A549 (cell line): ENCODE data around the gene RPTOR. TPM values are rescaled to one million over a fixed set of nuclear protein-coding genes. Genes with fewer than 3 reads are reported as not detected.

Source experiments
- ATAC-seq, 2 experiments: fragments of 200-7000 bp in 1 of 2; fragments of >200 bp in 1 of 2; cut with Nextera tagmentation in 1 of 2; cut with Tn5 transposase in 1 of 2; 3 replicates each; pipeline versions ENCODE4 v1.8.0 to v1.9.1; 2018 to 2020; ENCODE audit warnings: mild to moderate bottlenecking in 1 of 2, moderate library complexity in 1 of 2
- CTCF ChIA-PET: fragments of 300-600 bp; sonication (Branson Sonifier 250); formaldehyde crosslinking; extraction: SDS; loops from one replicate; lab custom pipeline; 2021; ENCODE audit warnings: antibody characterized with exemption, inconsistent platforms; lab: Yijun Ruan, JAX
- POLR2A ChIA-PET: fragments of 350-600 bp; formaldehyde crosslinking; extraction: SDS; loops from one replicate; lab custom pipeline; 2021; ENCODE audit warnings: antibody characterized with exemption, inconsistent platforms; lab: Yijun Ruan, JAX
- DNase-seq, 2 experiments: peaks; one replicate each; pipeline versions ENCODE4 v3.0.0 to v3.0.0-alpha.2; 2011 to 2016; ENCODE audit warnings: low read depth in 1 of 2, low spot score in 1 of 2
- FAIRE-seq: peaks from 2 replicates; lab custom pipeline; 2011; peaks lifted over from hg19 to GRCh38; lab: Jason Lieb, UNC
- H3K27ac ChIP-seq, 2 experiments: fragments of >200 bp; sonication (Bioruptor Twin); formaldehyde crosslinking; 3 replicates each; pipeline ENCODE4 v1.5.1; 2016 to 2017
- H3K4me1 ChIP-seq: fragments of >200 bp; sonication (Bioruptor Twin); formaldehyde crosslinking; 3 replicates; pipeline ENCODE4 v1.6.1; 2016
- H3K4me2 ChIP-seq: fragments of >200 bp; sonication (Bioruptor Twin); formaldehyde crosslinking; 3 replicates; pipeline ENCODE4 v1.6.1; 2016
- H3K4me3 ChIP-seq: fragments of >200 bp; sonication (Bioruptor Twin); formaldehyde crosslinking; 3 replicates; pipeline ENCODE4 v1.5.1; 2016
- H3K9me3 ChIP-seq: fragments of >200 bp; sonication (Bioruptor Twin); formaldehyde crosslinking; 3 replicates; pipeline ENCODE4 v1.6.1; 2016
- BHLHE40 ChIP-seq: IDR thresholded peaks from 2 replicates; pipeline ENCODE4 v1.6.1; 2012; ENCODE audit warnings: low read depth, low read length, inconsistent platforms
- CEBPB ChIP-seq, 2 experiments: fragments of >200 bp in 1 of 2; sonication (Bioruptor Twin) in 1 of 2; formaldehyde crosslinking in 1 of 2; IDR thresholded peaks; 2 replicates each; pipeline ENCODE4 v1.6.1; 2012 to 2016
- EP300 ChIP-seq, 2 experiments: fragments of >200 bp; sonication (Bioruptor Twin); formaldehyde crosslinking; IDR thresholded peaks; 2 replicates in 1 of 2; 3 replicates in 1 of 2; pipeline ENCODE4 v1.6.1; 2016 to 2017
- ESRRA ChIP-seq: fragments of 150-350 bp; IDR thresholded peaks from 2 replicates; pipeline ENCODE4 v1.6.1; 2014; ENCODE audit warnings: mild to moderate bottlenecking, low read length, borderline replicate concordance
- FOSL2 ChIP-seq, 2 experiments: fragments of 450-650 bp in 1 of 2; fragments of >200 bp in 1 of 2; sonication (Bioruptor Twin) in 1 of 2; formaldehyde crosslinking; IDR thresholded peaks; 2 replicates each; pipeline versions ENCODE4 v1.5.0 to v1.6.1; 2016 to 2020; ENCODE audit warnings: mild to moderate bottlenecking in 1 of 2, moderate library complexity in 1 of 2
- JUN ChIP-seq, 2 experiments: fragments of >200 bp; sonication (Bioruptor Twin); formaldehyde crosslinking; IDR thresholded peaks; 2 replicates in 1 of 2; 3 replicates in 1 of 2; pipeline ENCODE4 v1.6.1; 2016 to 2017
- JUNB ChIP-seq: fragments of >200 bp; sonication (Bioruptor Twin); formaldehyde crosslinking; IDR thresholded peaks from 2 replicates; pipeline ENCODE4 v1.6.1; 2016
- KDM5A ChIP-seq: fragments of 200-600 bp; sonication (generic); IDR thresholded peaks from 2 replicates; pipeline ENCODE4 v1.6.1; 2016; ENCODE audit warnings: antibody characterized with exemption, mild to moderate bottlenecking
- MAFK ChIP-seq: fragments of 450-650 bp; IDR thresholded peaks from 2 replicates; pipeline ENCODE4 v1.6.1; 2014; ENCODE audit not compliant: partially characterized antibody
- NPAS2 ChIP-seq: fragments of 250-450 bp; sonication (Bioruptor Pico); IDR thresholded peaks from 2 replicates; pipeline ENCODE4 v1.8.0; 2022; ENCODE audit warnings: mild to moderate bottlenecking, moderate library complexity, borderline replicate concordance
- NR3C1 ChIP-seq: fragments of >200 bp; sonication (Bioruptor Twin); formaldehyde crosslinking; IDR thresholded peaks from 3 replicates; pipeline ENCODE4 v1.6.1; 2017
- PHF8 ChIP-seq: fragments of 200-600 bp; sonication (generic); IDR thresholded peaks from 2 replicates; pipeline ENCODE4 v1.6.1; 2016; ENCODE audit warnings: low read depth, mild to moderate bottlenecking, antibody characterized with exemption, moderate library complexity, borderline replicate concordance
- POLR2A ChIP-seq: IDR thresholded peaks from 2 replicates; pipeline ENCODE4 v1.6.1; 2012; ENCODE audit warnings: mild to moderate bottlenecking, low read length
- POLR2AphosphoS2 ChIP-seq: conservative IDR thresholded peaks from 2 replicates; pipeline ENCODE4 v1.6.1; 2012; ENCODE audit warnings: low read length, improper control_type of control experiment, inconsistent platforms
- RNF2 ChIP-seq: fragments of 200-600 bp; sonication (generic); IDR thresholded peaks from 2 replicates; pipeline ENCODE4 v1.6.1; 2016; ENCODE audit warnings: low read depth, mild to moderate bottlenecking, antibody characterized with exemption, moderate library complexity, borderline replicate concordance
- TFCP2L1 ChIP-seq: fragments of 250-450 bp; sonication (Bioruptor Pico); IDR thresholded peaks from 2 replicates; pipeline ENCODE4 v1.5.0; 2021; ENCODE audit warnings: mild to moderate bottlenecking
- WGBS: methylation state at CpG from one replicate; pipeline ENCODE4 v1.1.6; 2017; ENCODE audit errors: missing lambda C conversion rate; 5-methylcytosine and 5-hydroxymethylcytosine counted together
- polyA plus RNA-seq, 4 experiments: library from polyadenylated mRNA; depleted of rRNA in 3 of 4; stranded (reverse); fragments of >200 nt; fragmentation: RNase III in 1 of 4; extraction: RNeasy Plus Mini Kit Qiagen cat#74134 plus additional on column Dnase treatment in 1 of 4; gene quantifications; 2 replicates in 3 of 4; 3 replicates in 1 of 4; pipeline ENCODE4 v1.2.3, GENCODE V29; 2011 to 2017
- TF ChIP-seq, protein P1 (sequence below): IDR thresholded peaks from 2 replicates; pipeline ENCODE4 v1.6.1; 2012; ENCODE audit warnings: low read depth, borderline replicate concordance
- TF ChIP-seq, protein P2 (sequence below): IDR thresholded peaks from 2 replicates; pipeline ENCODE4 v1.6.1; 2012
- TF ChIP-seq, protein P3 (sequence below): fragments of >200 bp; sonication (Bioruptor Twin); formaldehyde crosslinking; IDR thresholded peaks from 3 replicates; pipeline ENCODE4 v1.5.1; 2016
- TF ChIP-seq, protein P4 (sequence below): fragments of >200 bp; sonication (Bioruptor Twin); formaldehyde crosslinking; IDR thresholded peaks from 2 replicates; pipeline ENCODE4 v1.6.1; 2016

Gene RPTOR
- polyA plus RNA-seq, 2 of the 4 experiments (the other 2 are of a cell fraction): 10.8 to 27.1 TPM

DNA sequence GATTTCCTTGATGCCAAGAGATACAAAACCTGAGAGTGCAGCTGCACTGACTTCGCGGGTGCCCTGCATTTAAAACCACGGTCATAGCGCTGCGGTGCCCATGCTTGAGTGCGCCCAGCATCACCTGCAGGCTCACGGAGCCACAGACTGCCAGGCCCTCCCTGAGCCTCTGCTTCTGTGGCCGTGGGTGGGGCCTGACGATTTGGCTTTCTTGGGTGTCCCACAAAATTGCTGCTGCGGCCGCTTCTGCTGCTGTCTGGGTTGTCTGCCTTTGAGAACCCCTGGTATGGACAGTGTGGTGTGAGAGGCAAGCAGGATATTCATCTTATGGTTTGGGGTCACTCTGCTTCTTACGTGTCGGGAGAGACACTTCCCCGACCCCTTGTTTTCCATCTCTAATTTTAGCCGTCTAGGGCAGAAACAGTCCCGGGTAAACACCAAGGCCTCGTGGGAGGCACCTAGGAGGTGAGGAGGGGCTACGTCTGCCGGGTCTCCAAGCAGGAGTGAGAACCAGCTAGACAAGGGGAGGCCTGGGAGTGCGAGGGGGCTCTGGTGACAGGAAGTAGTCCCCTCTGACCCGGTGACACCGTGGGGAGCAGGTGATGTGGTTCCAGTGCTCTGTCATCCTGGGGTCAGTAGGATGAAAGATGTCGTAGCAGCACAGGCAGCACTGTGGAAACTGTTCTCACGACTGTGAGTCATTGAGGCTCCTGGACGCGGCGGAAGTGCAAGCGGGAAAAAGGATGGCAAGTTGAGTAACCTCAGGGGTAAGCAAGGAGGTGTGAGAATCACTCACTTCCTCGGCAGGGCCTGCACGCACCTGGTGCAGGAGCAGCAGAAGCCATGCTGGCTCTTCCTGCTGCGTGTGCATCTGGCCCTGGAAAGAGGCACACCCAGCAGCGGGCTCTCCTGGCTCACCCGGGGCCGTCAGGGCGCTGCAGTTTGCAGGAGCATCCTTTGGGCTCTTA, 176.3 kb downstream of the RPTOR start:
- Histone ChIP-seq H3K27ac (peak overlapping the region; percentile 32 to 76), H3K4me2 (peak overlapping the region; percentile 63), H3K9me3 (0 out of 3 replicates have a peak, but pooled peaks cover 6% of the 10 kb centered on the region), H3K4me3 (no peak overlapping the region), H3K4me1 (peaks cover 40% of the 10 kb centered on the region)
- TF ChIP-seq JUNB (peak; percentile 16; the same call in 1 of the 2 replicates), TFCP2L1 (no peak), KDM5A (no peak), FOSL2 (IDR thresholded peaks at IDR 0.05) (no peak), FOSL2 (CRISPR knock-in tag; IDR thresholded peaks at IDR 0.05) (peak; percentile 73), CEBPB (IDR thresholded peaks at IDR 0.05) (peak; percentile 51 to 57; a peak in 2 of 4 replicates), POLR2A (no peak), PHF8 (no peak), JUN (IDR thresholded peaks at IDR 0.05) (no peak; a peak in 1 of 5 replicates), EP300 (IDR thresholded peaks at IDR 0.05) (peak in 1 of 2 experiments; percentile 16; a peak in 1 of 5 replicates), RNF2 (no peak), MAFK (no peak), NR3C1 (no peak)
- TF ChIP-seq, protein P1, sequence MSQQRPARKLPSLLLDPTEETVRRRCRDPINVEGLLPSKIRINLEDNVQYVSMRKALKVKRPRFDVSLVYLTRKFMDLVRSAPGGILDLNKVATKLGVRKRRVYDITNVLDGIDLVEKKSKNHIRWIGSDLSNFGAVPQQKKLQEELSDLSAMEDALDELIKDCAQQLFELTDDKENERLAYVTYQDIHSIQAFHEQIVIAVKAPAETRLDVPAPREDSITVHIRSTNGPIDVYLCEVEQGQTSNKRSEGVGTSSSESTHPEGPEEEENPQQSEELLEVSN: peak; percentile 43; the same call in 1 of the 2 replicates
- TF ChIP-seq, protein P2, sequence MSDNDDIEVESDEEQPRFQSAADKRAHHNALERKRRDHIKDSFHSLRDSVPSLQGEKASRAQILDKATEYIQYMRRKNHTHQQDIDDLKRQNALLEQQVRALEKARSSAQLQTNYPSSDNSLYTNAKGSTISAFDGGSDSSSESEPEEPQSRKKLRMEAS: peak; percentile 71
- ATAC-seq (peak; percentile 84 to 89), DNase-seq (peak; percentile 74 to 78), FAIRE-seq (peak; percentile 39)
- CTCF ChIA-PET: interaction anchor here (0.9 to 1.3 kb wide), 5 partner anchors 13 to 266 kb away, joined by 3 to 4 read pairs (median 3); no protein-coding TSS in a partner anchor
- POLR2A ChIA-PET: no interaction called here
- 67% methylated on average over 35 of the region's 35 CpGs for whole genome bisulfite sequencing

DNA sequence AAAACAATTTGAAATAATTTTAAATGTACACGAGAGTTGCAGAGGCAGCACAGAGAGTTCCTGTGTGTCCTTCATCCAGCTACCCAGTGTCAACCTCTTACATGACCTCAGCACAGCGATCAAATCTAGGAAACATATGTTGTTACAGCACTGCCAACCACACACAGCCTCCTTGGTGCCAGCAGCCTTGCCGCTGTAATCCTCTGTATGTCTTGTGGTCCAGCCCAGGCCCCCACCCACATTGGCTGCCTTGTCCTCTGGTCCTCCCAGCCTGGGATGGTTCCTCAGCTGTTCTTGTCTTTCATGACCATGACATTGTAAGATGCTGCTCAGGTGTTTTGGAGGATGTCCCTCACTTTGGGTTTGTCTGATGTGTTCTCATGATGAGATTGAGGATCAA, 178.0 kb downstream of the RPTOR start:
- WGBS: 98% methylated on average over 3 of the region's 3 CpGs
- Histone ChIP-seq H3K4me3 (no peak overlapping the region), H3K9me3 (0 out of 3 replicates have a peak, but pooled peaks cover 6% of the 10 kb centered on the region)
- TF ChIP-seq, protein P3, sequence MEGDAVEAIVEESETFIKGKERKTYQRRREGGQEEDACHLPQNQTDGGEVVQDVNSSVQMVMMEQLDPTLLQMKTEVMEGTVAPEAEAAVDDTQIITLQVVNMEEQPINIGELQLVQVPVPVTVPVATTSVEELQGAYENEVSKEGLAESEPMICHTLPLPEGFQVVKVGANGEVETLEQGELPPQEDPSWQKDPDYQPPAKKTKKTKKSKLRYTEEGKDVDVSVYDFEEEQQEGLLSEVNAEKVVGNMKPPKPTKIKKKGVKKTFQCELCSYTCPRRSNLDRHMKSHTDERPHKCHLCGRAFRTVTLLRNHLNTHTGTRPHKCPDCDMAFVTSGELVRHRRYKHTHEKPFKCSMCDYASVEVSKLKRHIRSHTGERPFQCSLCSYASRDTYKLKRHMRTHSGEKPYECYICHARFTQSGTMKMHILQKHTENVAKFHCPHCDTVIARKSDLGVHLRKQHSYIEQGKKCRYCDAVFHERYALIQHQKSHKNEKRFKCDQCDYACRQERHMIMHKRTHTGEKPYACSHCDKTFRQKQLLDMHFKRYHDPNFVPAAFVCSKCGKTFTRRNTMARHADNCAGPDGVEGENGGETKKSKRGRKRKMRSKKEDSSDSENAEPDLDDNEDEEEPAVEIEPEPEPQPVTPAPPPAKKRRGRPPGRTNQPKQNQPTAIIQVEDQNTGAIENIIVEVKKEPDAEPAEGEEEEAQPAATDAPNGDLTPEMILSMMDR: no peak
- no peak for TF ChIP-seq NPAS2 (CRISPR knock-in tag)
- no peak for TF ChIP-seq CEBPB (IDR thresholded peaks at IDR 0.05)
- TF ChIP-seq BHLHE40: no peak
- TF ChIP-seq, protein P4, sequence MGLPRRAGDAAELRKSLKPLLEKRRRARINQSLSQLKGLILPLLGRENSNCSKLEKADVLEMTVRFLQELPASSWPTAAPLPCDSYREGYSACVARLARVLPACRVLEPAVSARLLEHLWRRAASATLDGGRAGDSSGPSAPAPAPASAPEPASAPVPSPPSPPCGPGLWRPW: no peak
- no peak for TF ChIP-seq ESRRA
- no peak for TF ChIP-seq RNF2
- TF ChIP-seq POLR2AphosphoS2: no peak
- TF ChIP-seq POLR2A: no peak
- TF ChIP-seq, all 56 proteins: peak for 0
- H3K27ac ChIP-seq: no peak overlapping the region
- ATAC-seq: no peak
- no peak for DNase-seq
- ChIA-PET CTCF (interaction anchor here (0.6 to 1.3 kb wide), 4 partner anchors 8 to 259 kb away, joined by 3 to 4 read pairs (median 3); no protein-coding TSS in a partner anchor), POLR2A (no interaction called here)
- no peak for FAIRE-seq
- no peak overlapping the region for H3K4me2 ChIP-seq
- peaks cover 40% of the 10 kb centered on the region for H3K4me1 ChIP-seq
